ENCODE results near the gene RFX4.
"Not testable (repeated sequence)": the region's sequence is repeated elsewhere in the genome, so short reads cannot be mapped to it uniquely, and the experiment has no call there.

Gene RFX4

DNA sequence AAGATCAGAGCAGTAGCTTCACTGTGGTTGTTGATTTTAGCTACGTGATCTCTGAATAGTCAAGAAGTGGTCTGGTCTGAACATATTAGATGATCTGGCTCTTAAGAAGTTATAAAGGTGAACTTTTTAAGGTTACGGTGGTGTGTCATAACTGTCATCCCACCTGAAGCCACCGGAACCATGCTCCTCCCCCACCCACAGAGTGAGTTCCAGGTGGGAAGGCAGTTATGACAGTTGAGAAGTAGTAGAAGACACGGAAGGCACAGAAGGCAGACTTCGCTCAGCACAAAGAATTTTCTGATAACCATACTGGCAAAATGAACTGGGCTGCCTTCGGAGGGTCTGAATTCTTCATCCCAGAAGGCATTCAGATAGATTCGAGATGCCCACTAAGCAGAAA, 101.7 kb downstream of the RFX4 start:
- Histone ChIP-seq H3K27ac (no peak overlapping the region), H4K20me1 (ENCODE audit: insufficient read depth) (no peaks in the 10 kb centered on the region)

GRCh38 chr12:106685381-106685780, 102.6 kb downstream of the RFX4 start:
- H3K27ac ChIP-seq = no peak overlapping the region
- no peaks in the 10 kb centered on the region for H3K36me3 ChIP-seq (ENCODE audit: insufficient read depth)
- H3K4me3 ChIP-seq (IDR thresholded peaks at IDR 0.05; ENCODE audit: insufficient read depth, low read depth, low read length) = no peak overlapping the region
- no peaks in the 10 kb centered on the region for H3K27me3 ChIP-seq (ENCODE audit: insufficient read depth, low read depth)
- H3K79me2 ChIP-seq (ENCODE audit: insufficient read depth, low read depth) = no peaks in the 10 kb centered on the region
- no peaks in the 10 kb centered on the region for H4K20me1 ChIP-seq (ENCODE audit: insufficient read depth)
- no peaks in the 10 kb centered on the region for H3K4me1 ChIP-seq (ENCODE audit: low read depth, poor library complexity, severe bottlenecking)
- no peak overlapping the region for H2AFZ ChIP-seq (ENCODE audit: low read depth)
- TF ChIP-seq, protein P1, sequence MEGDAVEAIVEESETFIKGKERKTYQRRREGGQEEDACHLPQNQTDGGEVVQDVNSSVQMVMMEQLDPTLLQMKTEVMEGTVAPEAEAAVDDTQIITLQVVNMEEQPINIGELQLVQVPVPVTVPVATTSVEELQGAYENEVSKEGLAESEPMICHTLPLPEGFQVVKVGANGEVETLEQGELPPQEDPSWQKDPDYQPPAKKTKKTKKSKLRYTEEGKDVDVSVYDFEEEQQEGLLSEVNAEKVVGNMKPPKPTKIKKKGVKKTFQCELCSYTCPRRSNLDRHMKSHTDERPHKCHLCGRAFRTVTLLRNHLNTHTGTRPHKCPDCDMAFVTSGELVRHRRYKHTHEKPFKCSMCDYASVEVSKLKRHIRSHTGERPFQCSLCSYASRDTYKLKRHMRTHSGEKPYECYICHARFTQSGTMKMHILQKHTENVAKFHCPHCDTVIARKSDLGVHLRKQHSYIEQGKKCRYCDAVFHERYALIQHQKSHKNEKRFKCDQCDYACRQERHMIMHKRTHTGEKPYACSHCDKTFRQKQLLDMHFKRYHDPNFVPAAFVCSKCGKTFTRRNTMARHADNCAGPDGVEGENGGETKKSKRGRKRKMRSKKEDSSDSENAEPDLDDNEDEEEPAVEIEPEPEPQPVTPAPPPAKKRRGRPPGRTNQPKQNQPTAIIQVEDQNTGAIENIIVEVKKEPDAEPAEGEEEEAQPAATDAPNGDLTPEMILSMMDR (conservative IDR thresholded peaks at IDR 0.05; ENCODE audit: low read depth, low read length) = no peak
- H3K9ac ChIP-seq = no peak overlapping the region
- H3K4me2 ChIP-seq = no peak overlapping the region

More for the DNA sequence above, 101.7 kb downstream of the RFX4 start:
- Histone ChIP-seq H2AFZ (ENCODE audit: low read depth) (no peak overlapping the region), H3K4me1 (ENCODE audit: low read depth, poor library complexity, severe bottlenecking) (no peaks in the 10 kb centered on the region), H3K4me3 (IDR thresholded peaks at IDR 0.05; ENCODE audit: insufficient read depth, low read depth, low read length) (no peak overlapping the region), H3K27me3 (ENCODE audit: insufficient read depth, low read depth) (no peaks in the 10 kb centered on the region), H3K9ac (no peak overlapping the region), H3K36me3 (ENCODE audit: insufficient read depth) (no peaks in the 10 kb centered on the region), H3K4me2 (no peak overlapping the region), H3K79me2 (ENCODE audit: insufficient read depth, low read depth) (no peaks in the 10 kb centered on the region)
- TF ChIP-seq, protein P1 (conservative IDR thresholded peaks at IDR 0.05; ENCODE audit: low read depth, low read length) = no peak

DNA sequence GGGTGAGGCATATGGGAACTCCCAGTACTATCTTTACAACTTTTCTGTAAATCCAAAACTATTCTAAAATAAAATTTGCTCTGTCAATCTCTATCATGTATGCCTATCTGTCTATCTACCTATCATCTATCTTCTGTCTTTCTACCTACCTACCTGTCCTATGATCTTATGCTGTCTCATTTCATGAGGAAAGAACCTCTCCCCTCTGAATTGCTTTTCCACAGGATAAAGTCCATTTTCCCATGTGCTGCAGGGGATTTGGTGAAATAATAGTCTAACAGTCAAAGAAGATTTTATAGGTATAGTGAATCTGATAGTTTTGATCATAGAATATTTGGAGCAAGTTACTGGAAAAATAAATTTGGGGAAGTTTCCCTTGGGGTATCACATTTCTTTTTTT, 104.9 kb downstream of the RFX4 start:
- H3K27me3 ChIP-seq (ENCODE audit: insufficient read depth, low read depth) = no peaks in the 10 kb centered on the region
- TF ChIP-seq, protein P1 (conservative IDR thresholded peaks at IDR 0.05; ENCODE audit: low read depth, low read length) = no peak
- H4K20me1 ChIP-seq (ENCODE audit: insufficient read depth) = no peaks in the 10 kb centered on the region
- H3K79me2 ChIP-seq (ENCODE audit: insufficient read depth, low read depth) = no peaks in the 10 kb centered on the region
- no peak overlapping the region for H3K4me2 ChIP-seq
- no peaks in the 10 kb centered on the region for H3K4me1 ChIP-seq (ENCODE audit: low read depth, poor library complexity, severe bottlenecking)
- H3K27ac ChIP-seq = no peak overlapping the region
- H3K36me3 ChIP-seq (ENCODE audit: insufficient read depth) = no peaks in the 10 kb centered on the region
- no peak overlapping the region for H2AFZ ChIP-seq (ENCODE audit: low read depth)
- no peak overlapping the region for H3K9ac ChIP-seq
- H3K4me3 ChIP-seq (IDR thresholded peaks at IDR 0.05; ENCODE audit: insufficient read depth, low read depth, low read length) = no peak overlapping the region

GRCh38 chr12:106690569-106691305, 107.9 kb downstream of the RFX4 start:
- H3K79me2 ChIP-seq (ENCODE audit: insufficient read depth, low read depth) = no peaks in the 10 kb centered on the region
- no peaks in the 10 kb centered on the region for H3K27me3 ChIP-seq (ENCODE audit: insufficient read depth, low read depth)
- no peaks in the 10 kb centered on the region for H3K4me1 ChIP-seq (ENCODE audit: low read depth, poor library complexity, severe bottlenecking)
- H4K20me1 ChIP-seq (ENCODE audit: insufficient read depth) = no peaks in the 10 kb centered on the region
- no peak overlapping the region for H3K27ac ChIP-seq
- no peak overlapping the region for H3K9ac ChIP-seq
- TF ChIP-seq, protein P1 (conservative IDR thresholded peaks at IDR 0.05; ENCODE audit: low read depth, low read length) = no peak
- no peak overlapping the region for H2AFZ ChIP-seq (ENCODE audit: low read depth)
- H3K4me2 ChIP-seq = no peak overlapping the region
- no peaks in the 10 kb centered on the region for H3K36me3 ChIP-seq (ENCODE audit: insufficient read depth)
- H3K4me3 ChIP-seq (IDR thresholded peaks at IDR 0.05; ENCODE audit: insufficient read depth, low read depth, low read length) = no peak overlapping the region

- H3K36me3 ChIP-seq (ENCODE audit: insufficient read depth); H3K4me3 ChIP-seq (IDR thresholded peaks at IDR 0.05; ENCODE audit: insufficient read depth, low read depth, low read length); H3K79me2 ChIP-seq (ENCODE audit: insufficient read depth, low read depth); H3K27me3 ChIP-seq (ENCODE audit: insufficient read depth, low read depth); H3K27ac ChIP-seq; H2AFZ ChIP-seq (ENCODE audit: low read depth); H3K4me1 ChIP-seq (ENCODE audit: low read depth, poor library complexity, severe bottlenecking); H4K20me1 ChIP-seq (ENCODE audit: insufficient read depth); H3K4me2 ChIP-seq; H3K9ac ChIP-seq: not testable (repeated sequence)
Measured at GRCh38 chr12:106692033-106692432, 109.2 kb downstream of the RFX4 start.

Measured in KMS-11 (cell line).